HG02943 (cell line): ENCODE measurements around the gene GSTK1.
"Not testable (repeated sequence)": the region's sequence is repeated elsewhere in the genome, so short reads cannot be mapped to it uniquely, and the experiment has no call there.

Experiments
- ATAC-seq: cut with Tn5 transposase; IDR thresholded peaks from one replicate; pipeline ENCODE4 v1.9.1; 2021; ENCODE audit warnings: mild to moderate bottlenecking, low read depth, moderate library complexity; ENCODE audit not compliant: unreplicated experiment

The GSTK1 gene

DNA sequence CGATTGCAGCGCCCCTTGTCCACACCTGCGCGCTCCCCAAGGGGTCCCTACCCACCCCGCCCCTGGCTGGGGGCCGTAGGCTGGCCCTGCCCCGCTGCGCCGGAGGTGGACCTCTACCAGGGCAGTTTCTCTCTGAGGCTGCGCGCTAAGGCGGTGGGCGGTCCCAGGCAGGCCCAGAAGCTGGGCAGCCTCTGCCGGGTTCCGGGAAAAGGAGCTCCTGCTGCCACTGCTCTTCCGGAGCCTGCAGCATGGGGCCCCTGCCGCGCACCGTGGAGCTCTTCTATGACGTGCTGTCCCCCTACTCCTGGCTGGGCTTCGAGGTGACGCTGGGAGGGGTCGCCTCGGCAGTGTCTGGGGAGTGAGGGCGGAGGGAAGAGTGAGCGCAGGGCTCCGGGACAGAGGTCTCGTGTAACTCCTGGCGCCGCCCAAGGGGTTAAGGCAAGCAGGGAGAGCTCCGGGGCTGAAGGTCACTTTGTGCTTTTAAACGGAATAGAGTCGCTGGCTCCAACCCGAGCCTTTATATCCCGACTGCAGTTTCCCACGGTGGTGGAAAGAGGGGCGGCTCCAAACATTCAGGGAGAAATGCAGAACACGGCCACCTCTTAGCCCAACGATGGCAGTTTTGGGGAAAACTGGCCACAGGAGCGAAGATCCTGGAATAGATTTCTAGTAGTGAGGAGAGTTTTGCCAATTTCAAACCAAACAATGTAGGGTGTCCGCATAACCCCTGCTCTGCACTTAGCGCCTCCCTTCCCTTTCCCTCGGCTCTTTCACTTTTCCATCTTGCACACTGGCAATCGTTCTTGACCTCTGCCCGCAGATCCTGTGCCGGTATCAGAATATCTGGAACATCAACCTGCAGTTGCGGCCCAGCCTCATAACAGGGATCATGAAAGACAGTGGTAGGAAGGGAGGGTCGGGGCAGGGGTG lies at the start of gene GSTK1:
Gene GSTK1, plus strand, starts transcription at position 176 of the 930 bp plus-strand sequence. Its CDS starts 73 bp downstream, at position 249.
- peak; percentile 91 for ATAC-seq

DNA sequence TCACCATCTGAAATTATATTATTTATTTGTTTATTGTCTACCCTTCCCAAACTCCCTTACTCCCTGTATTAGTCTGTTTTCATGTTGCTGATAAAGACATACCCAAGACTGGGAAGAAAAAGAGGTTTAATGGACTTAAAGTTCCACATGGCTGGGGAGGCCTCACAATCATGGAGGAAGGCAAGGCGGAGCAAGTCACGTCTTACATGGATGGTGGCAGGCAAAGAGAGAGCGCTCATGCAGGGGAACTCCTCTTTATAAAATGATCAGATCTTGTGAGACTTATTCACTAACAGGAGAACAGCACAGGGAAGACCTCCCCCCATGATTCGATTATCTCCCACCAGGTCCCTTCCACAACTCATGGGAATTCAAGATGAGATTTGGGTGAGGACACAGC lies 49.8 kb upstream of the GSTK1 start:
- not testable (repeated sequence) for ATAC-seq

DNA sequence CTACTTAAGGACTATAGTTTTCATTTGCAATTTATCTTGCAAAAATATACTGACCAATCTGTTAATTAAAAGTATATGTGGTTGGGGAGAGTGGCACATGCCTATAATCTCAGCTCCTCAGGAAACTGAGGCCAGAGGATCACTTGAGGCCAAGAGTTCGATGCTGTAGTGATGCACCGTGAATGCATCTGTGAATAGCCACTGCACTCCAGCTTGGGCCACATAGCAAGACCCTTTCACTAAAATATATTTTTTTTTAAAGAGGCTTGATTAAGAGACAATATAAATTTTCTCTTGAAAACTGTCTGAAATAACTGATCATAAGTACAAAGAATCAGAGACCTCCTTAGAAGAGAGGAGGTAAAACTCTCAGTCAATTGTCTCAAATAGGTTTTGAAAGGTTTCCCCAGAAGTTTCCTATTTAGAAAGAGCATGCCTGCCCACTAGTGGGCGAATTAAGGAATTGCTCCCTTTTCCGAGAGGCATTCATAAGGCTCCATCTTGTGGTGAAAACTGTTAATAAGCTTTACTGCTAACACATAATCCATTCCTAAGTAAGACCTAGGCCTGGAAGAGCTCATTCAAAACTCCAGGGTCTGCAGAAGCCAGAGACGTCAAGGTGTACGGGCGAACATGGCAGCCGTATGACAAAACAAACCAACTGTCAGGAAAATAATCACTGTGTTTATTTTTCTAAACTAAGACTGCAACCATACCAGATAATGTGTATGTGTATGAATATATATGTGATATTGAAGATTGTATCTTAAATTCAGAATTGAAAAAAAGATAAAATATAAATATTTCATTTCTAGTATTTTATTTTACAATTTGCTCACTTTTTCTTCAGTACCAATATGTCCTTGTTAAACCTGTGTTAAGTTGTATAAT lies 48.2 kb upstream of the GSTK1 start:
- peak; percentile 84 for ATAC-seq

DNA sequence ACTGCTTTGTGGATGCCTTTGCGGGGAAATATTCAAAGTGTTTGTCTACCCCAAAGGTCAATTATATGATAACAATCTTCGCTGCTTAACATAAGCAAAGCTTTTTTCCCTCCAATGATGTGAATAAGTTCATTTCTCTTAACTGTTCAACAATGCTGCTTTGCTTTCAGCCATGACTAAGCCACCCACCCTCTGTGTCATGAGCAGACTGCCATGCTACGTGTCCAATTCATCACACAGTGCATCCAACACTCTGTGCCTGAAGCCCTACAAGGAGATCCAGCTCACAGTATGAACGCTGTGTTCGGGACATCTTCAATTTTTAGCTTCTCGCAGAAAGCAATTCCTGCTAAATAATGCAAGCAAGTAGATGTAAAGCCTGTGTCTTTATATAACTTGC lies 47.1 kb upstream of the GSTK1 start:
- no peak for ATAC-seq

DNA sequence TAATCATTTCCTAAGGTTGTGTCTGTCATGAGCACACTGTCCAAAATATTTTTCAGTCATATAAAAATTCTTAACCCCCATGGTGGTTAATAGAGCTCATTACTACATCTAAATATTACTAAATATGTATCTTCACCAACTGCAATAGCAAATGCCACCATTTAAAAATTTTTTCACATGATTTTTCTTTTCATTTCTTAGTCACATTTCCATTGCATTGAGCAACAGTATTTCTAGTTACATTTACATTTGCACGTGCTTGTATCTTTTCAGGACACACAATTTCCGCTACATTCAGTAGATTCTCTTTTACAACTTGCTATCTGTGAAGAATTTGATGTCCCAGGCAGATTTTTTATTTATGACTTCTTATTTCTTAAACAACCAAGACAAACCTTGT lies 46.6 kb upstream of the GSTK1 start:
- no peak for ATAC-seq

DNA sequence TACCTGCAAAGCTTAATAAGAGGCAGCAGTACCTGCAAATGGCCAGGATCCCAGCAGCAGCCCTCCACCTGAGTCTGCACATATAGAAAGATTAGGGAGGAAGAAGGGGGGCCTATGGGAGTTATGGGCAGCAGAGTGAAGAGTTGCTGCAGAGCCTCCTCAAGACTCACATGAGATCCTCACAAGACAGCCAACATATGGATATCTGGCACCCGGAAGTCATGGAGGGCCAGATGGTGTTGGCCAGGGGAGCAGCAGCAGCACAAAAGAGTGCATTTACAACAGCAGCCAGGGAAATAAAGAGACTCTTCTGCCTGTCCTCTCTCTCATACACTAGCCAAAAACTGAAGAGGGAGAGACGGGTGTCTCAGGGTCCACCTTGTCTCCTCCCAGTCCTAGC lies 45.4 kb upstream of the GSTK1 start:
- ATAC-seq: no peak

DNA sequence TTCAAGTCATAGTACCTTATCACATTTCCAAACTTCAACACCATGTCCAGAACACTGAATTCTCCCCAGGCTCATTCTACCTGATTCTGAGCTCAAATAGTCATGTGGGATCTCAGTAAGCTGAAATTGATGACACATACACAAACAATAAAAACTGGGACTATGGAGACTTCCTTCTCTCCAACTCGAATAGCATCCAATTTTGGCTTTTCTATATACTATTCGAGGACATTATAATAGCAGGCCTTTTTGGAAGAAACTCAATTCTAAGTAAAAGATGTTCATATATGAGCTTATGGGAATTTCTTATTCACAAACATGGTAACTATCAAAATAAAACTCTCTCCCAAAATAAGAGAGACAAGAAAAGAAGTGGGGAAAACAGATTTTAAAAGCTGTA lies 42.0 kb upstream of the GSTK1 start:
- no peak for ATAC-seq

DNA sequence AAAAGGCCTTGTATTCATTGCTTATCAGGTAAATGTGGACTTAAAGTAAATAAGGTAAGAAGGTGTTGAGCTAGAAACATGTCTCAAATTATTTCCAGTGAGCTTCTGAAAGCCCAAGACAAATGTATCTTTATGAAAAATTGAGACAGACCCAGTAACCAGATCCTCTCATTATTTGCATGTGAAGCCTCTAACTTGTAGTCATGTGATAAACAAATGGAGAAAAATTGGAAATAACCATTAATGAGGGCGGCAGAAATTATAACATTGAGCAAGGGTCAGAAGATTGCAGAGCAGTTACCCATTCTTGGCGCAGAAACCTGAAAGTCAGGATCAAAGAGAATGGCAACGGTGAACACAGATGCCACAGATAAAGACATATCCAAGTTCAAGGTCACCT lies 41.5 kb upstream of the GSTK1 start, which contains the start of gene TAS2R40:
Gene TAS2R40, plus strand, starts transcription at position 301 of the 400 bp plus-strand sequence. Its CDS starts 42 bp downstream, at position 343.
- no peak for ATAC-seq

DNA sequence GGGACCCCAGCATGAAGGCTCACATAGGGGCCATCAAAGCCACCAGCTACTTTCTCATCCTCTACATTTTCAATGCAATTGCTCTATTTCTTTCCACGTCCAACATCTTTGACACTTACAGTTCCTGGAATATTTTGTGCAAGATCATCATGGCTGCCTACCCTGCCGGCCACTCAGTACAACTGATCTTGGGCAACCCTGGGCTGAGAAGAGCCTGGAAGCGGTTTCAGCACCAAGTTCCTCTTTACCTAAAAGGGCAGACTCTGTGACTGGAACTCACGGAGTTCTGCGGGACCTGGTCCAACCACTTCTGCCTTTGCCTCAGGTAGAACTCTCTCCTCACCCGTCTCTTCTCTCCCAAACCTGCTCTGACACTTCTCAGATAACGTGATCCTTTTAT lies 40.5 kb upstream of the GSTK1 start:
- ATAC-seq: no peak

DNA sequence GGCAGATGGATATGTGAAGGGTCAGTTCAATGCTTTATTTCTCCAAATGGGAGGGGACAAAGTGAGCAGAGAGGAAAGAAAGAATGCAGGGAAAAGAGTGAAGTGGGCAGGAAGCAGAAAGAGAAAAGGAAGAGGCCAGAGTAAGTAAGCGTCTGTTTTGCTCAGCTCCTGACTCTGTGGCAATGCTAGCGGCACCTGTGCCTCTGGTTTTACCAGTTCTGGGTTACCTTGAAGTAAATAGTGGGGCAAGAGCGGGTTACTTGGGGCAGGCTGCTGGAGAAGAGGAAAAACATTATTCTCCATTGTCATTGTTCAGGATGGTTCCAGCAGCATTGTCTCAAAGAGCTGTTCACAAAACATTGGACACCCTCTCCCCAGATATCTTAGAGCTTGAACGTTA lies 39.5 kb upstream of the GSTK1 start:
- ATAC-seq: no peak

DNA sequence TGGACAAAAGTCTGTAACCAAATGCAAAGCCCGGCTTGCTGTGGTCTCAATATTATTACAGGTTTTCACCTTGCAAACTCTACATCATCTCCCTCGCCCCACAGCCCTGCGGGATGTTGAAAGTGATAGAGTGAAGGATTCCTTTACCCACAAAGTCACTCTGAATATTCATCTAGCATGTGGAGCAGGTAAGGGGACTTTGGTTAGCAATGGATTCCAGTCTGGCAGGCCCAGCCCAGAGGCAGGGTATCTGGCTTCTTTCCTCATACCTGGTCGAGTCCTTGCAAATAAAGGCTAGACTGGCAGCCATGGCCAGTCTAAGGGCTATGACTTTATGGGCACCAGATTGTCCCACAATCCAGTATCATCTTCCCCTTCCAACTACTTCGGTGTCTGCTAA lies 38.2 kb upstream of the GSTK1 start:
- ATAC-seq: no peak

DNA sequence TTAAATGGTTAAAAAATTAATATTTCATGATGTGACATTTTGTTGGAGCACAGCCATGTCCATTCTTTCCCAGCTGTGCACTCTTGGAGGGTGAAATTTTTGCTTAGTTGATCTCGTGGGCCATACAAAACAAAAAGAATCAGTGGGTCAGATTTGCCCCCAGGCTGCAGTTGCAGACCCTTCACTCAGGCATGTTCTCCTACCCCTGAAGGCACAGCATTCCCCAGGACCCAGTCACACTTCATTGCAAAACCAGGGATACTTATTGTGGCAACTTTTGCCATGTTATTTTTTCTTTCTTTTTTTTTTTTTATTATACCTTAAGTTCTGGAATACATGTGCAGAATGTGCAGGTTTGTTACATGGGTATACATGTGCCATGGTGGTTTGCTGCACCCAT lies 35.4 kb upstream of the GSTK1 start:
- no peak for ATAC-seq

DNA sequence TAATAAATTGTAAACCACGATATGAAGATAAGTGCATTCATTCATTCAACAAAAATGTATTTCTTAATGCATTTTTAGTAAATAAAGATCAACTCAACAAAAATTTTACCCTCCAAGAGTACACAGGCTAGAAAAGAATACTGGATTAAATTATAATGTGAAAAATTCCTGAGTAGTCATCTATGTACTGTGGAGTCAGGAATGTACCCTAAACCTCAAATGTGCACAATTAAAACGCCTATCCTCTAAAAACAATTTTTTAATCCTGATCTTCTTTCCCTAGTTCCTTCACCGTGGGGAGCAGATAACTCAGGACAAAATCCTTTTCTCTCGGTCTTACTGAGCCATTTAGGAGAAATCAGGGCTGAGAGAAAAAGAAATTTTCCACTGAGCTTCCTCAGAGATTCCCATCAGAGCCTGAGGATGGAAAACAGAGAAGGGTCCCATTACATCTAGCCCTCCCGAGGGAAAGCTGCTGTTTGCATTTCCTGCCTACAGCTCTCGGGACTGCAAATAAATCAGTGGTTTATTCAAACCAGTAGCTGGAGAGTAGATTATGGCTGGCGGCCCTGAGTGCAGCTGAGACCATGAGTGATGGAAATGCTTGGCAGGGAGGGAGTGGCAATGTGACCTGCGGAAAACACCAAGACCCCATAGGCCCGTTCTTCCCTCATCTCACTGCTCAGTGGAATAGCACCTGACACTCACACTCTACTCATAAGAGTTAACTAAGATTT lies 34.0 kb upstream of the GSTK1 start:
- ATAC-seq: no peak

DNA sequence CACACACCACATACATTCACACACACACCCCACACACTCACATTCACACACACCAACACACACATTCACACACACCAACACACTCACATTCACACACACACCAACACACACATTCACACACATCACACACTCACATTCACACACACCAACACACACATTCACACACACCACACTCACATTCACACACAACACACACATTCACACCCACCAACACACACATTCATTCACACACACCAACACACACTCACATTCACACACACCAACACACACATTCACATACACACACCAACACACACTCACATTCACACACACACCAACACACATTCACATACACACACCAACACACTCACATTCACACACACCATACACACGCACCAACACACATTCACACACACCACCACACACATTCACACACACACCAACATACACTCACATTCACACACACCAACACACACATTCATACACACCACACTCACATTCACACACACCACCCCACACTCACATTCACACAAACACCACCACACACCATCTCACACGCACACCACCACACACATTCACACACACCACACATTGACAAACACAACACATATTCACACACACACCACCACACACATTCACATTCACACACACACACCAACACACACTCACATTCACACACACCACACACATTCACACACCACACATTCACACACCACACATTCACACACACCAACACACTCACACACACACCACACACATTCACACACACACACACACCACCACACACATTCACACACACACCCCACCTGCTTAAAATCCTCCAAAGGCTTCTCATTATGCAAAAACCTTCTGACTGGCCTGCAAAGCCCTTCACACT lies 32.4 kb upstream of the GSTK1 start:
- no peak for ATAC-seq

DNA sequence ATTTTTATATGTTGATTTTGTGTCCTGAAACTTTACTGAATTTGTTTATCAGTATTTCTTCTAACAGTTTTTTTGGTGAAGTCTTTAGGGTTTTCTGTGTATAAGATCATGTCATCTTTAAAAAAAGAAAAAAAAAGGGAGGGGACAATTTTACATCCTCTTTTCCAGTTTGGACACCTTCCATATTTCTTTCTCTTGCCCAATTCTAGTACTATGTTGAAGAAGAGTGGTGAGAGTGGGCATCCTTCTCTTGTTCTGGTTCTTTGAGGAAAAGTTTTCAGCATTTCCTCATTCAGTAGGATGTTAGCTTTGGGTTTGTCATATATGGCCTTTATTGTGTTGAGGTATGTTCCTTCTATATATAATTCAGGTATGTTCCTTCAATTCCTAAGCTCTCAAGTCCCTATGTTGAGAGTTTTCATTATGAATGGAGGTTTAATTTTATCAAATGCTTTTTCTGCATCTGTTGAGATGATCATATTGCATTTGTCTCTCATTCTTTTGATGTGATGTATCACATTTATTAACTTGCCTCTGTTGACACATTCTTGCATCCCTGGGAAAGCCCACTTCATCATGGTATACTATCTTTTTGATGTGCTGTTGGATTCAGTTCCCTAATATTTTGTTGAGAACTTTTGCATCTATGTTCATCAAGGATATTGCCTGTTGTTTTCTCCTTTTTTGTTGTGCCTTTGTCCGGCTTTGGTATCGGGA lies 29.3 kb upstream of the GSTK1 start:
- ATAC-seq: no peak

DNA sequence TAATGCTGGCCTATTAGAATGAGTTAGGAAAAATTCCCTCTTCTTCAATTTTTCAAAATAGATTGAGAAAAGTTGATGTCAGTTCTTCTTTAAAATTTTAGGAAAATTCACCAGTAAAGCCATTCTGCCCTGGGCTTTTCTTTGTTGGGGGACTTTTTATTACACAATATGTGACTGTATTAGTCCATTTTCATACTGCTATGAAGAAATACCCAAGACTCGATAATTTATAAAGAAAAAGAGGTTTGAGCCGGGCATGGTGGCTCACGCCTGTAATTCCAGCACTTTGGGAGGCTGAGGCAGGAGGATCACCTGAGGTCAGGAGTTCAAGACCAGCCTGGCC lies 28.7 kb upstream of the GSTK1 start:
- no peak for ATAC-seq

DNA sequence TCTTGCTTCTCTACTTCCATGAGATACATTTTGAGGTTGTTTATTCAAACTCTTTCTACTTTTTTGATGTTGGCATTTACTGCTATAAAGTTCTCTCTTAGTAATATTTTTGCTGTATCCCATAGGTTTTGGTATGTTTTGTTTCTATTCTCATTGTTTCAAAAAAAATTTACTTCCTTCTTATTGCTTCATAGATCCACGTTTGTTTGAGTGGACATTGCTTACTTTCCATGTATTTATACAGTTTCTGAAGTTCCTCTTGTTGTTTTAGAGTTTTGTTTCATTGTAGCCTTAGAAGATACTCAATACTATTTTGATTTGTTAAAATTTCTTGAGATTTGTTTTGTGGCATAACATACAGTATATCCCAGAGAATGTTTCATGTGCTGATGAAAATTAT lies 27.7 kb upstream of the GSTK1 start:
- ATAC-seq: no peak

DNA sequence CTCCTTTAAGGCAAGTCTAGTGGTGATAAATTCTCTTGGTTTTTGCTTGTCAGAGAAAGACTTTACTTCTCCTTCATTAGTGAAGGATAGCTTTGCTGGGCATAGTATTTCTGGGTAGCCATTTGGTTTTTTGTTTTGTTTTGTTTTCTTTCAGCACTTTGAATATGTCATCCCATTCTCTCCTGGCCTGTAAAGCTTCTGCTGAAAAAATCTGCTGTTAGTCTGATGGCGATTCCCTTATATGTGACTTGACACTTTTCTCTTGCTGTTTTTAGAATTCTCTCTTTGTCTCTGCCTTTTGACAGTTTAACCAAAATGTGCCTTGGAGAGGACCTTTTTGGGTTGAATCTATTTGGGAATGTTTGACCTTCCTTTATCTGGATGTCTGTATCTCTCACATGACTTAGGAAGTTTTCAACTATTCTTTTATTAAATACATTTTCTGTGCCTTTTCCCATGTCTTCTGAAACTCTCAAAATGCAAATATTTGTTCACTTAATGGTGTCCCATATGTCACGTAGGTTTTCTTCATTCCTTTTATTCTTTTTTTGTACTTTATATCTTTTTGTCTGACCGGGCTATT lies 26.7 kb upstream of the GSTK1 start:
- no peak for ATAC-seq

DNA sequence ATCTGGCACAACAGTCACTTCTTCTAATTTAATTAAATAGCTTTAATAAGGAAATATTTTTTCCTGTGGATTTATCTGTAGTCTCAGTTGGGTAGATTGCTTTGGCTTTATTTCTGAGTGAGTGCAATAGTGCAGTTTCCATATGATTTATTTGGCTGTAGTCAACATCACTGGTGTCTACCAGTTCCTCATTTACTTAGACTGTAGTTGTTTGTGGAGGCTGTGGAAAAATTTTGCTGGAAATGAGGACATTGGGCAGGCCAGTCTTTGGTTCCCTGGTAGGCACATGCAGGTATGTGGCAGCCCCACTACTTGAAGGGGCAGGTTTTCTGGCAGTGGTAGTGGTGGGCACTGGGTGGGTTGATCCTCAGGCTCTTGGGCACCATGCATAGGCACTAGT lies 25.9 kb upstream of the GSTK1 start:
- no peak for ATAC-seq
